Activated CD4-positive, alpha-beta T cell treated with anti-CD3 and anti-CD28 coated beads, Interleukin-2, Interleukin-6, amounts not matched to agents 100 ng/mL and 50 ng/mL, durations not matched to agents 16 hours and 8 hours (primary cell): ENCODE results near the gene PEX13.
"Not testable (repeated sequence)": the region's sequence is repeated elsewhere in the genome, so short reads cannot be mapped to it uniquely, and the experiment has no call there.

Experiments used
- DNase-seq: peaks from one replicate; pipeline ENCODE4 v3.0.0-alpha.2; 2020

Gene PEX13

DNA sequence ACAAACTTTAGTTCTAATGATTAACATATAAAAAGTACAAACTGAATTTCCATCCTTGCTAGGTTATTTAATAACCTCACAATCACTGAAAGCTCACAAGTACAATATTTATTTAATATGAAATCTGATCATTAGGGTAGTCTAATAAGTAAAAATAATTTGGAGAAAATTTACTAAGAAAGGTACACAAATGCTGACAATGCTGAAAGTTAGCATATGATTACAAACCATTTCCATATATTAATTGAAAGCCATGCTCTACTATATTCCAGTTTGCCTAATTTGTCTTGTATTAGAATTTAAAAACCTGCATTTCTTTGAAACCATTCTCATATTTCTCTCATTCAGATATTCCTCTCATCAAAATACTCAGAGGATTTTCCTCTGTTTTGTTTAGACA, 8.2 kb upstream of the PEX13 start:
- DNase-seq, result no peak

DNA sequence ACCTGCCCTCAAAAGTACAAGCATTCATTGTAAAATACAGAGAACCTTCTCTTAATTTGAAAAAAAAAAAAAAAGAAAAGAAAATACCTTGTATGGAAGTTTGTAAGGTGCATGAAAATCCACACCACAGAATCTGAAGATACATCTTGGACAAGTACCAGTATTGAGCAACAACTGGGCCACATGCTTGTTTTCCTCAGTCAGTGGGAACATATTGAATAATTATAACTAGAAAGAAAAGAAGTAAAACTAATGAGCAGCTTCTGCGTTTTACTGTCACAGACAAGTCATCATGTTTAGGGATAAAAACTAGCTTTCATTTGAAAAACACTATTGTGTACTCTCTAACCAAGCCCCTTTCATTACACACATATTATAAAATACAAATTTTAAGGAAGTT, 5.8 kb upstream of the PEX13 start:
- no peak for DNase-seq

DNA sequence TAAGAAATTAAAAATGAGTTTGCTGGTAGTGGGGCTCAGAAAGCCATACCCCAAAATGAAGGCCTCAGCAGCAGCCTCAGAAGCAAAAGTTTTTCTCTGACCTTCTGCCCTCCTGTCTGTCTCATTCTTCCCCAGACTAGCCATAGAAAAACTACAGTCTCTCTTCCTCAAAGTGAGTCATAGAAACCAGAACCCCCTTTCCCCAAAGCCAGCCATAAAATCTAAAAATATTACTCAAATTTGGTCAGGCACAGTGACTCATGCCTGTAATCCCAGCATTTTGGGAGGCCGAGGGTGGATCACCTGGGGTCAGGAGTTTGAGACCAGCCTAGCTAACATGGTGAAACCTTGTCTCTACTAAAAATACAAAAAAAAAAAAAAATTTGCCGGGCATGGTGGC, 5.2 kb upstream of the PEX13 start:
- DNase-seq, result peak; percentile 37

DNA sequence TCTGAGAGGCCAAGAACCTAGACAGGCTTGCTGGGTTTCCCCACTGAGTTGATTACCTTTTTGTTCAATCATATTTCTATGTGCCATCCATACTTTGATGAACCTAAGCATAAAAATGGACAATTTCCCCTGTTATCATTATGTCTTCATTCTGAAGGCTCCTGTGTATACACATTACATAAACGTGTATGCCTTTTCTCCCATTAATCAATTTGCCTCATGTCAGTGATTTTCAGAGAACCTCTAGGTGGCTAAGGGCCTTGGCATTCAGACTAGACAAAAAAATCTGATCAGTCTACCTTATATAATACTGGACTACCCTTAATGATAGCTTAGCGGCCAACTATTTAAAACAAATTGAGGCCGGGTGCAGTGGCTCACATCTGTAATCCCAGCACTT, 4.1 kb upstream of the PEX13 start:
- DNase-seq, result no peak

DNA sequence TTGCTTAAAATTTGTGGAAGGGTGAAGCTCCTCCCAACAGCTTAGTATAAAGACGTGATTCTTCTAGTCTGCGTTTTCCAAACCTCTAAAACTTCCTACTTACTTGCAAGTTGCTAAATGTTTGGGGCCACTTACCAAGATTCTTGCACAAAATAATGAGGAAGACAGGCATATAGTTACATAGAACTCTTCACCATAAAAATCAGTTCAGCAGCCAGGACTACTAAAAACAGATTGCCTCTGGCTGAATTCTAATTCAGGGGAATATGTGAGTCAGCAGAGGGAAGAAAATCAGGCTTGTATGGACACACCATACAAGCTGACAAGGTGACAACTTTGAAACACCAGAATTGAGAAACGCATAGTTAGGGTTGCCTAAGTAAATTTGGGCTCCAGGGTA, 2.8 kb upstream of the PEX13 start:
- DNase-seq, result no peak

DNA sequence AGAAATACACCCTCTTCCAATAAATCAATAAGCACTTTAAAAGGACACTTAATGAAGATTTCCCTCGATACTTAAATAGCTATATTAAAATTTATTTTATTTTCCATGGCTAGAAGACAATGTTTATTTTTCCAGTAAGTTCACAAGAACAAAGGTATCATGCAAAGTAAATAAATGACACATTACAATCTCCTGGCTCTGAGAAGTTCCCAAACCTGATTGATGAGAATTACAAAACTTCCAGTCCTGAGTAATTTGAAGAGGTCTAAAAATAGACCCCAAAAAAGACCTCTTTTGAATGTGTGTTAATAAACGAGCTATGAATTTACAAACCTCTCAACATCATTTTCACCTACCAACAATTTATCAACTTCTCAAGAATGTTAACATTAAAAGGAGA, 1.5 kb upstream of the PEX13 start:
- DNase-seq, result no peak

DNA sequence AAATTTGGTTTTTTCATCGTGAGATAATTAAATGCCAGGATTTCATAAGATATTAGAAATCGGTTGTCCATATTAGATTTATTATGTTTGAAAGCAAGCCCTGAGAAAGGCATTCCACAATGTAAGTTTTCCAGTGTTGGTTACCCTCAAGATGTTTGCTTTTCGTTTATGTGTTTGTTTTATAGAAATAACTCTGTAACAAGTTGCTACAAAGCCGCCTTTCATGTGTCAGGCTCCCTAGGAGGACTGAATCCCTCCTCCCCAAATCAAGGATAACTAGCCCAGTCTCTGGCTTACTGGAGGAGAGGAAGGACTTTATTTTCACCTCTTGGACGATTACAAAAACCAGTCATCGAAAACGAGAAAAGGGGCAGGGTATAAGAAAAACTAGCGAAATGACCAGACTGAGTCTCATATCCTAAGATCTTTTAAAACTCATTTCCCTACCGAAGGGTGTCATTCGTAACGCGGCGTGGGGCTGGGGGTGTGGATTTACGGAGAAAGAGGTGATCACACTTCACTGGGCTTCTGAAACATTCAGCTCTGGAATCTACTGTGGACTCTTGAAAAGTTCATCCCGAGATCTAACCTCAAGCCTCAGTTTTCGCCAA, 1.0 kb upstream of the PEX13 start:
- peak; percentile 58 for DNase-seq

DNA sequence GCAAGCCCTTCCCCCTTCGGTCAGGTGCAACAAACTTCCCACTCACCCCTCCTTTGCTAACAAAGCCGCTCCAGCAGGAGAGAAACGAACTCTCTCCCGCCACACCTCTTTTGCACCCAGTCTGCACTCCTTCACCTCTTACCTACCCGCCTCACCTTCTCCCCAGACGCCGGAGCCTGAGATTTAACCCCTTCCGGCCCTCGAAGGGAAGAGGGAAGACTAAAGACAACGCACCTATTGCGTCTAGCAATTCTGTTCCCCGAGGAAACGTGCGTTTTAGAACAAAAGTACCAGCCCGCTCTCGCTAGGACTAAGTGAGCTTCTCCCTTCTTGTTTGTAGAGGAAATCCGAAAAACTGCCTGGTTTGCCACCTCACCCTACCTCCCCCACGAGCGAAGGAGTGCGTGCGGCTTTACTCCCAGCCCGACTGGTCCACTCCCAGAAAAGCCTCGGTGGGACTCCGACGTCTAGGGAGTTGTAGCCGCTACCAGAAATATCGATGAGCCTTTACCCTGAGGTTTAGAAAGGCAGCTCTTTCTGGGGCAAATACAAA, 441 bp upstream of the PEX13 start:
- DNase-seq, result peak; percentile 85

DNA sequence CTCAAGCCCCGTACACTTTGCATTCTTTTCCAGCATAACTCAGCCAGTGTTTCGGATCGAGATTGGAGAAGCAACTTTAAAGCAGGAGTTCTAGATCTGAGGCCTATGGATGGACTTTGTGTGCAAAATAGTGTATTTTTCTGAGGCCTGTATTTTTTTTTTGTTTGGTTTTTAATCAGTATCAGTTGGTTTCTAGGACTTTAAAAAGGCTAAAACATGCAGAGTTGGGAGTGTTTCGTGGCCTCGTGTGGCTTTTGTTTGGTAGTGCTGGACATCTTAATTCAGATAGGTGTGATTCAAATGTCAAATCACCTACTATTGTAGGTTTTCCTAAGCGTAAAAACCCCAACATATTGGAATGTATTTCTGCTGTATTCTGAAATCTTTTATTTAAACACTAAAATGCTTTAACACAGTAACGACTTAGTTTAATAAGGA, 817 bp downstream of the PEX13 start:
- DNase-seq, result peak; percentile 3

DNA sequence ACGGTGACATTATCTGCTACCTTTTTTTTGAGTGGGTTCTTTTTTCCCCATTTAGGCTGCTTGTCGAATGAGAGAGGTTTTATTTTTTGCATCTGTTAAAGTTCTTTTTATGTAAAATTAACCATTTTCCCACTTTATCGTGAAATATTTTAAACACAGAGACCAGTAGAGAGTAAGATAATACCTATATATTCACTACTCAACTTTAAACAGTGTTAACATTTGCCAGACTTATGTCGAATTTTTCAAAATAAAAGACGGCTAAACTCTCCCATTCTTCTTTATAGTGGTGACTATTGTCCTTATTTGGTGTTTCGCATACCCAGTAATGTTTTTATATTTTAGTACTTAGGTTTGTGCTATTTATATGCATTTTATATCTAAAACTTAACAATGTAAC, 1.3 kb downstream of the PEX13 start:
- no peak for DNase-seq

DNA sequence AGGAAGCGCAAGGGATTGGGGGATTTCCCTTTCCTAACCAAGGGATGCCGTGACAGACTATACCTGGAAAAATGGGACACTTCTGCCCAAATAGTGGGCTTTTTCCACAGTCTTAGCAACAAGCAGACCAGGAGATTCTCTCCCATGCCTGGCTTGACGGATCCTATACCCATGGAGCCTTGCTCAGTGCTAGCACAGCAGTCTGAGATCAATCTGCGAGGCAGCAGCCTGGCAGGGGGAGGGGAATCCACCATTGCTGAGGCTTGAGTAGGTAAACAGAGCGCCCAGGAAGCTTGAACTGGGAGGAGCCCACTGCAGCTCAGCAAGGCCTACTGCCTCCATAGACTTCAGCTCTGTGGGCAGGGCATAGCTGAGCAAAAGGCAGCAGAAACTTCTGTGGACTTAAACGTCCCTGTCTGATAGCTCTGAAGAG, 3.7 kb downstream of the PEX13 start:
- DNase-seq, result no peak

DNA sequence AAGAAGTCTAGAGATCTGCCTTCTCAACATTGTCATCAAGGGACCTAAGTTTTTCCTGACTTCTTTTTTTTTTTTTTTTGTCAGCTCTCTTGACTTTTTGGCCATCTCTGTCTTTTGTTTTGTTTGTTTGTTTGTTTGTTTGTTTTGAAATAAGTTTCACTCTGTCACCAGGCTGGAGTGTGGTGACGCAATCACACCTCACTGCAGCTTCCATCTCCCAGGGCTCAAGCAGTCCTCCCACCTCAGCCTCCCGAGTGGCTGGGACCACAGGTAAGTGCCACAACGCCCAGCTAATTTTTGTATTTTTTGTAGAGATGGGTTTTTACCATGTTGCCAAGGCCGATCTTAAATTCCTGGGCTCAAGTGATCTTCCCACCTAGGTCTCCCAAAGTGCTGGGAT, 6.2 kb downstream of the PEX13 start:
- no peak for DNase-seq

DNA sequence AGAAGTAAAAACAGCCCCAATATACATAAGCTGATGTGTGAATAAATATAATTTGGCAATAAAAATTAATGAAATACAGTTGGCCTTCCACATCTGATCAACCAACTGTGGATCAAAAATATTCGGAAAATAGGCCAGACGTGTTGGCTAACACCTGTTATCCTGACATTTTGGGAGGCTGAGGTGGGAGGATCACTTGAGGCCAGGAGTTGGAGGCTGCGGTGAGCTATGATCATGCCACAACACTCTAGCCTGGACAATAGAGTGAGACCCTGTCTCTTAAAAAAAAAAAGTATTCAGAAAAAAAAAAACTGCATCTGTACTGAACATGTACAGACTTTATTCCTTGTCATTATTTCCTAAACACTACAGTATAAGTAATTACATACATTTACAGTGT, 12.0 kb downstream of the PEX13 start:
- DNase-seq, result no peak

DNA sequence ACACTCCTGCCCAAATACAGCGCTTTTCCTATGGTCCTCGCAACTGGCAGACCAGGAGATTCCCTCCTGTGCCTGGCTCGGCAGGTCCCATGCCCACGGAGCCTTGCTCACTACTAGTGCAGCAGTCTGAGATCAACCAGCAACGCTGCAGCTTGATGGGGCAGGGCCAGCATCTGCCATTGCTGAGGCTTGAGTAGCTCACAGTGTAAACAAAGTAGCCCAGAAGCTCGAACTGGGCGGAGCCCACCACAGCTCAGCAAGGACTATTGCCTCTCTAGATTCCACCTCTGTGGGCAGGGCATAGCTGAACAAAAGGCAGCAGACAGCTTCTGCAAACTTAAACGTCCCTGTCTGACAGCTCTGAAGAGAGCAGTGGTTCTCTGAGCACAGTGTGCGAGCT, 17.1 kb downstream of the PEX13 start:
- DNase-seq, result not testable (repeated sequence)

DNA sequence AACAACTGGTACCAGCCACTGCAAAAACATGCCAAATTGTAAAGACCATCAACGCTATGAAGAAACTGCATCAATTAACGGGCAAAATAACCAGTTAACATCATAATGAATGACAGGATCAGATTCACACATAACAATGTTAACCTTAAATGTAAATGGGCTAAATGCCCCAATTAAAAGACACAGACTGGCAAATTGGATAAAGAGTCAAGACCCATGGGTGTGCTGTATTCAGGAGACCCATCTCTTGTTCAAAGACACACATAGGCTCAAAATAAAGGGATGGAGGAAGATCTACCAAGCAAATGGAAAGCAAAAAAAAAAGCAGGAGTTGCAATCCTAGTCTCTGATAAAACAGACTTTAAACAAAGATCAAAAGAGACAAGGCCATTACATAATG, 19.1 kb downstream of the PEX13 start:
- DNase-seq, result not testable (repeated sequence)

DNA sequence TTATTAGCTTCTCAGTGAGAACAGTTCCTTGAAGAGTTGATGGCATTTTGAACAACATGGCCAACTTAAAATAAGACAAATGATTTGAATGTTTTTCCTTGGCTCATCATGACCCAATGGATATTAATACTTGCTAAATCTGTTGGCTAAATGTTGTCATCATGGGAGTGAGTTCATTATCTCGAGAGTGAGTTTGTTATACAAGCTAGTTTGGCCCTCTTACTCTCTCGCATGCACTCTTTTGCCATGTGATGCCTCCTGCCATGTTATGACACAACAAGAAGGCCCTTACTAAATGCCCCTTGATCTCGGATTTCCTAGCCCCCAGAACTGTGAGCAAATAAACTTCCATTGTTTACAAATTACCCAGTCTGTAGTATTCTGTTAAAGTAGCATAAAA, 25.3 kb downstream of the PEX13 start:
- no peak for DNase-seq

DNA sequence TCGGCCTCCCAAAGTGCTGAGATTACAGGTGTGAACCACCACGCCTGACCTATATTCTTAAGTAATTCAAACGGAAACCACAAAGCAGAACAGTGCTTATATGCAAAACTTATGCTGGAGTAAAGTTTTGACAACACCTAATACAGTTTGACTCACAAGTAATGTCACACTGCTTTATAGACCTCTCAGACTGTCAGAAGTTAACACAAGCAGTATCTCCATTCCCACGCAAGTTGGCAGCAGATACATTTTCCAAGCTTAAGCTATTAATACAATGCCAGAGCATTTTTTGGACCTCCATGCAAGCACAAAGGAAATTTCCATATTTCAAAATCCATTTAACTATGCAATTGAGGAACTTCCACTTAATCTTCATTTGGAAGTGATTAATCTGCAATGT, 27.1 kb downstream of the PEX13 start:
- peak; percentile 7 for DNase-seq

DNA sequence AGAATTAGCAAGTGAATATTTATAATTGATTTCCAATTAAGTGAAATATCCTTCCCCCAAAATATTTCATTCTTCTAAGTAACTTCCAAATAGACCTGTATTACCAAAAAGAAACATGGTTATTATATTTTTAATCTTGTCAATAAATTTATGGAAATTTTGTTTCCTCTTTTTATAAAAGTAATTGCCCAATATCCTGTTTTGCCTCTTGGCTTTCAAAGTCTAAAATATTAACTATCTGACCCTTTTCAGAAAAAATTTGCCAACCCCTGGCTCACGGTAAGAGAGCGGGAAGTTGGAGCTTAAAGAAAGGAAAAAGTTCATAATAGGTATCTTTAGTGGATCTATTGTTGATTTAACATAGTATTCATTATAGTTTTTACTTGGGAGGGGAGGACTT, 27.7 kb downstream of the PEX13 start:
- DNase-seq, result no peak

DNA sequence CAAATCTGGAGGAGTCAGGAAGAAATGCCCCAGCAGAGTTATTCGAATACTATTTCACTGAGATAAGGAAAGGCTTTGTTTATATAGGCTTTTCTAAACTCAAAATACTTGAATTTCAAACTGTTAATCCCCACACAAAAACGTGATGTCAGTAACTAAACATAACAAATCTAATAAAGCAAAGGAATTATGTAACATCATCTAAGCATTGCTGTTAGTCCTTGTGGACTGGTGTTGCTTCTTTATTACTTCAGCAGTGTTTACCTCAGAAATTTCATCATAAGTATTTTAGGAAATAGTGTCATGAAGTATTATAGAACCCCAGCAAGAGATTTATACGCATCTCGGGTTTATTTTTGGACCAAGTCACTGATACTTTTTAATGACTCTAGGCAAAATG, 28.5 kb downstream of the PEX13 start:
- DNase-seq, result no peak

DNA sequence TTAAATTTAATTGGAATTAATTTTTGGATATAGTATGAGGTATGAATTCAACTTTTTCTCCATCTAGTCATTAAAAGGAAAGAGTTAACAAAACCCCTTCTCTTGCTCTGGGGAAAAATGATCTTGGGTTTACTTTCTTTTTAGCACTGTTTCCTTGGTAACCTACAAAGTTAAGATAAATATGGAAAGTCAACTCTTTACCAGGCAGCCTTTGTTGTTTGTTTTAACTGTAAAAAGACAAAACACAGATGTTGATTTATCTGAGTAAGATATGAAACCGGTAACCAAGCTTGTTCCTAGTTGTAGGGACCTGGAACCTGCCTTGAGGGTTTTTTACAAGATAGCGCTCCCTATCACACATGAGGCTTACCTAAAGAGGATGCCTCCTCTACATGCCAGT, 38.0 kb downstream of the PEX13 start:
- no peak for DNase-seq

DNA sequence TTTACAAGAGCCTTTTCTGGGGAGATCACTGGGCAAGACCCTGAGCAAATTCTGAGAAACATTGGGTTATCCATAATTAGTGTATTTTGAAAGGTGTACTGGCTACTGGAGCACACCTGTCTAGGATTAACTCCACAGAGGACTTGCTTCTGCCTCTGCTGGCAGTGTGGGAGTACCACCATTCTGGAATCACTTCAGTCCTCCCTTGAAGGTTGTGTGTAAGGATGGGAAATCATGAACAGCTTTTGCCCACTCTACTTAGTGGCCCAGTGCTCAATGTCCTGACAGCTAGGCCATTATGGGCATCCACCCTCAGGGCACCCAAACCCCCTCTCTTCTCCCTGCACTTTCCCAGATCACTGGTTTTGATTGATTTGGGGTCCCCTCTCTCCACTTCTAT, 40.0 kb downstream of the PEX13 start:
- no peak for DNase-seq

DNA sequence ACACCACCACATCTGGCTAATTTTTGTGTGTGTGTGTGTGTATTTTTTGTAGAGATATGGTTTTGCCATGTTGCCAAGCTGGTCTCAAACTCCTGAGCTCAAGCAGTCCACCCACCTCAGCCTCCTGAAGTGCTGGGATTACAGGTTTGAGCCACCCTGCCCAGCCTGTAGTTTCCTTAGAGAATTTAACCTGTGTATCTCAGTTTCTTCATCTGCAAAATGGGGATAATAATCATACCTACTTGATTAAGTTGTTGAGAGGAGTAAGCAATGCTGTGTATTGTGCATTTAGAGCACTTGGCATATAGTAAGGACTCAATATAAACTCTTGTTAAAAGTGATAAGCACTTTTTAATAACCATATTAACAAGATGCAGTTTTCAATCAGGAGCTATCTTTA, 41.9 kb downstream of the PEX13 start:
- no peak for DNase-seq

DNA sequence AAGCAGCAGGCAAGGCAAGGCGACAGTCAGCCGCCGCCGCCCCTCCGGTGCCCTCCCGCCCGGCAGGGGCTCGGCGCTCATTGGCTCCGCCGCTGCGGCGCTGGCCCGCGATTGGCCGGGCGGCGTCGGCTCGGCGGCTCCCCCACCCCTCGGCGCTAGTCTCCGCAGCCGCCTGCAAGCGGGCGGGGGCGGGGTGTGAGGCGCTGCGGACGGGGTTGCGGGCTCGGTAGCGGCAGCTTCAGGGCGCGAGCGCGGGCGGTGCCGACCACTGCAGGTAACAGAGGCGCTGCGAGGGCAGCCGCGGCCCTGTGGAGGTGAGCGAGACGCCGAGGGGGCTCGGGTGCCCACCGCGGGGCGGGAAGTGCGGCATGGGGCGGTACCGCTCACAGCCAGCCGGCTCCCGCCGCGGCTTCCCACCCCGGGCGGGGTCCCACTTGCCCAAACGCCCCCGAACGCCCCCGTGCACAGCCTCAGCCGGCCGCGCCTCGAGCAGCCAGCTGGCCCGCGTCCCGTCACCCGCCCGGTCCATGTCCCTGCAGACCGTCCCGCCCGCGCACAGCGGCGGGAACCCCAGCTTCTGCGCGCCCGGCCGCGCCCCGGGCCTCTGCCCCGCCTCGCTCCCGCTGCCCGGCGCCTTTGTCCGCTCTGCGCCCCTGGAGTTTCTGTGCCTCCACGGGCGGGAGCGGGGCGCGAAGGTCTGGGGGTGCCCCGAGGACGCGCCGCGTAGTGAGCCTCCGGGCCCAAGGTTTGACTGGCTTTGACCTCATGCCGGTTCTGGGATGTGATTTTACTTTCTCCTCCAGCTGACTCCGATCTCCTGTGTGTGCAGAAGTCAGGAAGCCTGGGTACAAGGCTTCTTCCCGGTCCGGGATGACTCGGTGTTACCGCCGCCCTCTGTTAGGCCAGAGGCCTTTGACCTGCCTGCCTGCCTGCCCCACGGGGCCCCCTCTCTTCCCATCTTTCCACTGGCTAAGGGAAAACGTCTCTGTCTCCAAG, 48.5 kb downstream of the PEX13 start, which contains the start of gene SANBR:
Gene SANBR (plus strand): TSS at position 158 of the 996 bp plus-strand sequence. CDS start 4,480 bp downstream, outside the sequence.
- DNase-seq, result peak; percentile 89

DNA sequence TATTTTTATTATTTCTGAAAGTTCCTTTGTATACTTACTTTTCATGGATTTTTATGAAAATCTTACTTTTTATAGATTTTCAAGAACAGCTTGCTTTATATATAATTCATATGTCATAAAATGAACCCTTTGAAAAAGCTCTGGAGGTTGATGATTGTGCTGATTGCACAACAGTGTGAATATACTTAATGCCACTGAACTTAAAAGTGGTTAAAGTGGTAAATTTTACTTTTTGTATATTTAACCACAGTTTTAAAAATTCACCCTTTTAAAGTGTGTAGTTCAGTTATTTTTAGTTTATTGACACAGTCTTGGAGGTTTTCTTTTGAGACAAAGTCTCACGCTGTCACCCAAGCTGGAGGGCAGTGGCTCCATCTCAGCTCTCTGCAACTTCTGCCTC, 56.6 kb downstream of the PEX13 start:
- DNase-seq, result no peak
